Measurements from ENCODE around the gene SHB.
"Not testable (repeated sequence)": the region's sequence is repeated elsewhere in the genome, so short reads cannot be mapped to it uniquely, and the experiment has no call there.

SHB gene

GRCh38 chr9:37914154-37914551 is 154.9 kb downstream of the SHB start:
- DNase-seq, result no peak

- peak; percentile 82 for DNase-seq
These were observed 155.4 kb downstream of the SHB start for GRCh38 chr9:37913480-37914153.

- DNase-seq, result no peak
These were observed 157.8 kb downstream of the SHB start for GRCh38 chr9:37911271-37911681.

- no peak for DNase-seq
These were observed 158.8 kb downstream of the SHB start for GRCh38 chr9:37910271-37910670.

- not testable (repeated sequence) for DNase-seq
These were observed 159.2 kb downstream of the SHB start for GRCh38 chr9:37909836-37910235.

GRCh38 chr9:37909326-37909725 is 159.7 kb downstream of the SHB start:
- no peak for DNase-seq

- DNase-seq, result no peak
These were observed 160.3 kb downstream of the SHB start for GRCh38 chr9:37908698-37909186.

GRCh38 chr9:37908283-37908682 is 160.7 kb downstream of the SHB start:
- no peak for DNase-seq

- no peak for DNase-seq
These were observed 162.5 kb downstream of the SHB start for GRCh38 chr9:37906312-37907239.

- no peak for DNase-seq
These were observed 163.3 kb downstream of the SHB start for GRCh38 chr9:37905776-37906175.

- DNase-seq, result no peak
These were observed 163.9 kb downstream of the SHB start for GRCh38 chr9:37905131-37905505.

- DNase-seq, result no peak
These were observed 164.4 kb downstream of the SHB start for GRCh38 chr9:37904445-37905130.

- peak; percentile 99 for DNase-seq
These were observed 165.2 kb downstream of the SHB start, which contains the start of gene SLC25A51 for GRCh38 chr9:37903647-37904444. Gene SLC25A51 (minus strand): TSS chr9:37904127. CDS start chr9:37888550, 15,577 bp downstream.

- DNase-seq, result no peak
These were observed 166.0 kb downstream of the SHB start for GRCh38 chr9:37902796-37903646.

GRCh38 chr9:37902131-37902530 is 166.9 kb downstream of the SHB start:
- no peak for DNase-seq

- DNase-seq, result no peak
These were observed 170.0 kb downstream of the SHB start for GRCh38 chr9:37899041-37899440.

GRCh38 chr9:37897665-37898064 is 171.4 kb downstream of the SHB start:
- no peak for DNase-seq

GRCh38 chr9:37892063-37892462 is 177.0 kb downstream of the SHB start:
- DNase-seq, result no peak

- not testable (repeated sequence) for DNase-seq
These were observed 178.0 kb downstream of the SHB start for GRCh38 chr9:37891042-37891441.

GRCh38 chr9:37889536-37889935 is 179.5 kb downstream of the SHB start:
- DNase-seq, result no peak

- not testable (repeated sequence) for DNase-seq
These were observed 180.9 kb downstream of the SHB start for GRCh38 chr9:37887977-37888583.
